ENCODE measurements around the gene LHX6. TPM values are rescaled to one million over a fixed set of nuclear protein-coding genes. Genes with fewer than 3 reads are reported as not detected.
A peak's percentile ranks its signal among the peaks of the same experiment; 100 is the strongest.

The LHX6 gene
- total and polyA plus RNA-seq, 9 of the 15 experiments (the other 6 are each of a cell fraction or from before 2014, with no cell fraction given), result 2.8 to 16.3 (median 7.9) TPM

- Histone ChIP-seq H3K27me3 (ENCODE audit: control insufficient read depth in 2 of 2, insufficient read depth in 2 of 2, low read length in 2 of 2) (peaks cover 2 to 10% of the 10 kb centered on the region in 2 experiments; a peak in 3 of 5 replicates), H3K27ac (ENCODE audit: extremely low read depth, low read depth, low read length) (no peak overlapping the region), H4K20me1 (replicated peaks; ENCODE audit: control insufficient read depth, insufficient read depth, low read length) (no peaks in the 10 kb centered on the region), H2AFZ (ENCODE audit: low read depth, low read length) (peak overlapping the region; percentile 56), H3K4me1 (replicated peaks in 1 of 2; ENCODE audit: control insufficient read depth in 2 of 2, insufficient read depth in 2 of 2, low read length in 2 of 2) (peaks cover 13 to 34% of the 10 kb centered on the region in 2 experiments), H3K4me3 (no peak overlapping the region), H3K36me3 (ENCODE audit: control insufficient read depth, insufficient read depth, low read length) (no peaks in the 10 kb centered on the region), H3K9me3 (replicated peaks; ENCODE audit: control insufficient read depth, insufficient read depth, low read depth, low read length) (peaks cover 2% of the 10 kb centered on the region; the same call in 1 of the 2 replicates), H3K79me2 (ENCODE audit: control insufficient read depth, insufficient read depth, low read length) (no peaks in the 10 kb centered on the region), H3K9me1 (ENCODE audit: control insufficient read depth, insufficient read depth, low read length) (no peaks in the 10 kb centered on the region), H3K9ac (ENCODE audit: insufficient read depth in 1 of 2, low read depth in 2 of 2, low read length in 2 of 2) (no peak overlapping the region), H3K4me2 (ENCODE audit: insufficient read depth, low read length) (no peak overlapping the region)
- intact Hi-C loops (cut with micrococcal nuclease) (no loop called here), in situ Hi-C loops (cut with MboI) (loop anchor here (10.0 kb wide), 1 partner anchor 1958 kb away; no protein-coding TSS in a partner anchor)
- POLR2A ChIA-PET, result interaction anchor here (0.6 to 1.2 kb wide), 5 partner anchors 21 to 320 kb away, joined by 3 to 5 read pairs (median 3); no protein-coding TSS in a partner anchor
- 13% methylated on average over 5 of the region's 5 CpGs for WGBS (ENCODE audit: insufficient coverage, low coverage, missing lambda C conversion rate)
- DNase-seq (ENCODE audit: extremely low read depth in 1 of 4, low spot score in 3 of 4), result no peak
- BruUV-seq (replicated peaks), result no TSS peak
- FAIRE-seq, result no peak
- no peak for ATAC-seq
- CTCF ChIA-PET (ENCODE audit: low intra/inter-chr PET ratio), result interaction anchor here (0.5 kb wide), 1 partner anchor 97 kb away, joined by 3 read pairs; no protein-coding TSS in a partner anchor
- TF ChIP-seq RBBP5 (IDR thresholded peaks at IDR 0.05; ENCODE audit: borderline replicate concordance, insufficient read depth, low read length, poor library complexity, severe bottlenecking) (peak; percentile 28), EGR1 (conservative IDR thresholded peaks at IDR 0.05) (0 out of 2 replicates have a peak, but pooled peaks have one; percentile 8), CTCF (IDR thresholded peaks at IDR 0.05 in 2 of 3, conservative IDR thresholded peaks at IDR 0.05 in 1 of 3; ENCODE audit: insufficient read depth in 2 of 3, low read depth in 1 of 3, low read length in 3 of 3) (0 out of 6 replicates have a peak, but pooled peaks of 1 of the 3 experiments have one; percentile 4), SP2 (IDR thresholded peaks at IDR 0.05; ENCODE audit: extremely low read depth, low read depth, low read length, poor library complexity, severe bottlenecking) (no peak), ZNF239 (CRISPR knock-in tag; IDR thresholded peaks at IDR 0.05) (no peak), MCM7 (IDR thresholded peaks at IDR 0.05) (no peak), E2F4 (CRISPR knock-in tag; IDR thresholded peaks at IDR 0.05; ENCODE audit: low read depth) (no peak)
Measured at GRCh38 chr9:122222791-122223190, 6.0 kb downstream of the LHX6 start.

Data from K562 (cell line).